ENCODE measurements around the gene EIF6. TPM values are rescaled to one million over a fixed set of nuclear protein-coding genes. Genes with fewer than 3 reads are reported as not detected.

Gene EIF6
- total and polyA plus RNA-seq, 2 of the 8 experiments (the other 6 are each of a cell fraction or from before 2014, with no cell fraction given), result 184 to 319 TPM

DNA sequence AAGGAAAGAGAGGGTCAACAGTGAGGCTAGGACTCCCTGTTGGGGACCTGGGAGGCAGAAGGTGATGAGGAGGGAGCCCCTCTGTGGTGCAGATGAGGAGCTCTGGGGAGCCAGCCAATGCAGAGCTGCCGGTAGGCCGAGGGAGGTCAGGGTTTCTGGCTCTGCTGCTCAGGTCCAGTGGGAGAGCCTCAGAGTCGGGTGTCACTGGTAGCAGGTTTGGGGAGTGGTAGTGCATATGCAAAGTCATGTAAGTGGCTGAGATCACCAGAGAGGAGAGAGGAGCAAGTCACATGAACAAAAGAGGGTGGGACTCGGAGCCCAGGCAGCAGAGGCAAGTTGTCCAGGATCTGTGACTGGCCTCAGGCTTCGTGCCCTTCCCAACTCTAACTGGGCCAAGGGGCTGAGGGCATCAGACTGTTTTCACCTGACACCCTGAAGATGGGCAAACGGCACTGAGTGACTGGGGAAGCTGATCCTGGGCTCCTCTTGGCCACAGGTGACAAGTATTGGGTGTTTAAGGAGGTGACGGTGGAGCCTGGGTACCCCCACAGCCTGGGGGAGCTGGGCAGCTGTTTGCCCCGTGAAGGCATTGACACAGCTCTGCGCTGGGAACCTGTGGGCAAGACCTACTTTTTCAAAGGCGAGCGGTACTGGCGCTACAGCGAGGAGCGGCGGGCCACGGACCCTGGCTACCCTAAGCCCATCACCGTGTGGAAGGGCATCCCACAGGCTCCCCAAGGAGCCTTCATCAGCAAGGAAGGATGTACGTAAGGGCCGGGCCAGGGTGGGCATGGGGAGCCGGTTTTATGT is 13.3 kb downstream of the EIF6 start (continued):
- no peak for TF ChIP-seq TAF1 (IDR thresholded peaks at IDR 0.05; ENCODE audit: low read depth, low read length)

Measured in H1 (cell line).